ENCODE measurements around the gene ZNF606. TPM values are rescaled to one million over a fixed set of nuclear protein-coding genes. Genes with fewer than 3 reads are reported as not detected.

ZNF606 gene
- total and polyA plus RNA-seq, 10 of the 15 experiments (the other 5 are each of a cell fraction or from before 2014, with no cell fraction given) = 2.2 to 10.6 (median 7.6) TPM

DNA sequence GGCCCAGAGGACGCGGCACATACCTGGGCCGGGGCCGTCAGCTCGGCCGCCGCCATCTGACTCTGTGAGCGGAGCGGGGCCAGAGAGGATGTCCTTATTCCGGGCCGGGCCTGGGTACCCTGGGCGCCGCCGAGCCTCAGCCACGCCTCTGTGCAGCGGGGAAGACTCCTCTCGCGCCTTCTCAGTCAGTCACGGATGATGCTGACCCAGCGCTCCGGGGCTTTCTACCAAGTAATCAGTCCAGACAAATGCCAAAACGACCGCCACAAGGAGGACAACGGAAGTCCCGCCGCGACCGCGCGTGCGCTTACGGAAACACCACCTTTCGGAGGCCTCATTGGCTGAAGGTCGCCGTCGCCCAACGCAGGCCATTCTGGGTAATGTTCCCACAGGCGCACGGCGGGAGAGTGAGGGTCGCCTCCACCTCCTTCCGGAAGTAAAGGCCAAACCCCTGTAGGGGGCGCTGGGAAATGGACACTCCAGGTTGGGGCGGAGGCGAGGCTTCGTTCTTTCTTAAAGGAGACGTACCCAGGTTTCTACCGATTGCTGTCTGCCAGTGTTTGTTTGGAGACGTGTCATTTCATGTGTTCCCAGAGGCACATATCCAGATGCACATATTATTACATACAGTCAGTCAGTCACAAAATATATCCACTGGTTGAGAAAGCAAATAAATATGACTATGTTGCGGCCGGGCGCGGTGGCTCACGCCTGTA, 55.0 kb downstream of the ZNF606 start, which contains the start of gene ZNF256:
Gene ZNF256 (minus strand): TSS at position 288 of the 716 bp plus-strand sequence. CDS start 232 bp downstream, at position 56.
- intact Hi-C loops (cut with micrococcal nuclease; ENCODE audit: unreplicated experiment) (no loop called here), in situ Hi-C loops (cut with MboI) (no loop called here)
- Histone ChIP-seq H4K20me1 (ENCODE audit: control insufficient read depth, insufficient read depth) (no peaks in the 10 kb centered on the region), H3K4me1 (ENCODE audit: control insufficient read depth, insufficient read depth, low read length) (no peaks in the 10 kb centered on the region), H3K4me3 (peak within 1 kb of the TSS; percentile 84), H3K27me3 (replicated peaks in 1 of 2; ENCODE audit: control insufficient read depth in 2 of 2, insufficient read depth in 2 of 2, low read length in 1 of 2) (no peaks in the 10 kb centered on the region), H3K27ac (ENCODE audit: control insufficient read depth, insufficient read depth) (peak within 1 kb of the TSS; percentile 73), H3K79me2 (ENCODE audit: control insufficient read depth, insufficient read depth, low read length) (peaks cover 10% of the 10 kb centered on the region), H2AFZ (ENCODE audit: control insufficient read depth, low read depth, low read length) (peak within 1 kb of the TSS; percentile 85), H3K9ac (ENCODE audit: control insufficient read depth, insufficient read depth, low read length) (peak within 1 kb of the TSS; percentile 84), H3K36me3 (ENCODE audit: control insufficient read depth in 2 of 2, insufficient read depth in 2 of 2, low read length in 1 of 2) (peaks cover under 1 to 2% of the 10 kb centered on the region in 2 experiments; a peak in 3 of 4 replicates), H3K4me2 (ENCODE audit: control insufficient read depth, insufficient read depth) (peak within 1 kb of the TSS; percentile 76), H3K9me3 (replicated peaks; ENCODE audit: control insufficient read depth, insufficient read depth, low read length) (peaks cover 25% of the 10 kb centered on the region)
- FAIRE-seq (peak; percentile 85), ATAC-seq (peak; percentile 98), DNase-seq (ENCODE audit: low read depth, low spot score) (peak; percentile 69)
- ChIA-PET CTCF (no interaction called here), RAD21 (ENCODE audit: unreplicated experiment) (no interaction called here), SMC1A (ENCODE audit: uncharacterized antibody, unreplicated experiment) (no interaction called here), POLR2A (no interaction called here)
- WGBS (ENCODE audit: insufficient coverage, insufficient replicate concordance, low lambda C conversion rate, missing lambda C conversion rate) = 12% methylated on average over 50 of the region's 54 CpGs
- no TSS peak for BruUV-seq (replicated peaks)
- TF ChIP-seq MTA3 (IDR thresholded peaks at IDR 0.05; ENCODE audit: borderline replicate concordance, low read length) = no peak
- TF ChIP-seq IRF4 (IDR thresholded peaks at IDR 0.05; ENCODE audit: low read depth, low read length) = no peak
- TF ChIP-seq NBN (IDR thresholded peaks at IDR 0.05) = peak; percentile 30; the same call in 1 of the 2 replicates
- no peak for TF ChIP-seq ZNF384 (IDR thresholded peaks at IDR 0.05; ENCODE audit: borderline replicate concordance, low read depth, low read length)
- no peak for TF ChIP-seq POU2F2 (IDR thresholded peaks at IDR 0.05; ENCODE audit: borderline replicate concordance, low read depth, low read length)
- TF ChIP-seq ZNF24 (IDR thresholded peaks at IDR 0.05) = no peak
- no peak for TF ChIP-seq NR2C2 (IDR thresholded peaks at IDR 0.05; ENCODE audit: borderline replicate concordance, control insufficient read depth, insufficient read length, low read depth)
- TF ChIP-seq, protein P1, sequence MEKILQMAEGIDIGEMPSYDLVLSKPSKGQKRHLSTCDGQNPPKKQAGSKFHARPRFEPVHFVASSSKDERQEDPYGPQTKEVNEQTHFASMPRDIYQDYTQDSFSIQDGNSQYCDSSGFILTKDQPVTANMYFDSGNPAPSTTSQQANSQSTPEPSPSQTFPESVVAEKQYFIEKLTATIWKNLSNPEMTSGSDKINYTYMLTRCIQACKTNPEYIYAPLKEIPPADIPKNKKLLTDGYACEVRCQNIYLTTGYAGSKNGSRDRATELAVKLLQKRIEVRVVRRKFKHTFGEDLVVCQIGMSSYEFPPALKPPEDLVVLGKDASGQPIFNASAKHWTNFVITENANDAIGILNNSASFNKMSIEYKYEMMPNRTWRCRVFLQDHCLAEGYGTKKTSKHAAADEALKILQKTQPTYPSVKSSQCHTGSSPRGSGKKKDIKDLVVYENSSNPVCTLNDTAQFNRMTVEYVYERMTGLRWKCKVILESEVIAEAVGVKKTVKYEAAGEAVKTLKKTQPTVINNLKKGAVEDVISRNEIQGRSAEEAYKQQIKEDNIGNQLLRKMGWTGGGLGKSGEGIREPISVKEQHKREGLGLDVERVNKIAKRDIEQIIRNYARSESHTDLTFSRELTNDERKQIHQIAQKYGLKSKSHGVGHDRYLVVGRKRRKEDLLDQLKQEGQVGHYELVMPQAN (conservative IDR thresholded peaks at IDR 0.05) = no peak
- no peak for TF ChIP-seq CHD4 (IDR thresholded peaks at IDR 0.05)
- no peak for TF ChIP-seq RFX5 (IDR thresholded peaks at IDR 0.05; ENCODE audit: low read depth, low read length)
- no peak; the same call in 1 of the 2 replicates for TF ChIP-seq YY1 (IDR thresholded peaks at IDR 0.05; ENCODE audit: low read depth, low read length)
- no peak for TF ChIP-seq BACH1 (IDR thresholded peaks at IDR 0.05; ENCODE audit: borderline replicate concordance)
- TF ChIP-seq, protein P2, sequence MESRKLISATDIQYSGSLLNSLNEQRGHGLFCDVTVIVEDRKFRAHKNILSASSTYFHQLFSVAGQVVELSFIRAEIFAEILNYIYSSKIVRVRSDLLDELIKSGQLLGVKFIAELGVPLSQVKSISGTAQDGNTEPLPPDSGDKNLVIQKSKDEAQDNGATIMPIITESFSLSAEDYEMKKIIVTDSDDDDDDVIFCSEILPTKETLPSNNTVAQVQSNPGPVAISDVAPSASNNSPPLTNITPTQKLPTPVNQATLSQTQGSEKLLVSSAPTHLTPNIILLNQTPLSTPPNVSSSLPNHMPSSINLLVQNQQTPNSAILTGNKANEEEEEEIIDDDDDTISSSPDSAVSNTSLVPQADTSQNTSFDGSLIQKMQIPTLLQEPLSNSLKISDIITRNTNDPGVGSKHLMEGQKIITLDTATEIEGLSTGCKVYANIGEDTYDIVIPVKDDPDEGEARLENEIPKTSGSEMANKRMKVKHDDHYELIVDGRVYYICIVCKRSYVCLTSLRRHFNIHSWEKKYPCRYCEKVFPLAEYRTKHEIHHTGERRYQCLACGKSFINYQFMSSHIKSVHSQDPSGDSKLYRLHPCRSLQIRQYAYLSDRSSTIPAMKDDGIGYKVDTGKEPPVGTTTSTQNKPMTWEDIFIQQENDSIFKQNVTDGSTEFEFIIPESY (IDR thresholded peaks at IDR 0.05) = no peak; the same call in 1 of the 2 replicates
- 0 out of 2 replicates have a peak, but pooled peaks have one; percentile 27 for TF ChIP-seq HDGF (IDR thresholded peaks at IDR 0.05)
- TF ChIP-seq GATAD2B (conservative IDR thresholded peaks at IDR 0.05; ENCODE audit: low read depth) = 0 out of 2 replicates have a peak, but pooled peaks have one; percentile 22
- TF ChIP-seq GABPA (IDR thresholded peaks at IDR 0.05; ENCODE audit: low read depth) = peak; percentile 86
- TF ChIP-seq ZBED1 (IDR thresholded peaks at IDR 0.05; ENCODE audit: borderline replicate concordance) = no peak
- peak; percentile 67 for TF ChIP-seq POLR2AphosphoS5 (IDR thresholded peaks at IDR 0.05; ENCODE audit: low read length)
- TF ChIP-seq SUPT20H (IDR thresholded peaks at IDR 0.05; ENCODE audit: borderline replicate concordance, control insufficient read depth, low read depth, low read length) = no peak
- TF ChIP-seq PAX5 (IDR thresholded peaks at IDR 0.05; ENCODE audit: borderline replicate concordance, low read depth, low read length) = no peak
- TF ChIP-seq RAD21 (IDR thresholded peaks at IDR 0.05; ENCODE audit: insufficient read depth, low read depth, low read length) = 0 out of 2 replicates have a peak, but pooled peaks have one; percentile 22
- no peak for TF ChIP-seq KAT2A (conservative IDR thresholded peaks at IDR 0.05; ENCODE audit: control insufficient read depth, low read depth, low read length)
- no peak for TF ChIP-seq SREBF2 (IDR thresholded peaks at IDR 0.05; ENCODE audit: low read length)
- peak; percentile 56 for TF ChIP-seq CREM (IDR thresholded peaks at IDR 0.05; ENCODE audit: low read depth)
- TF ChIP-seq FOXK2 (IDR thresholded peaks at IDR 0.05) = no peak

All from GM12878 (cell line).